ENCODE measurements around the gene LDLR. TPM values are rescaled to one million over a fixed set of nuclear protein-coding genes. Genes with fewer than 3 reads are reported as not detected.
"Not testable (repeated sequence)": the region's sequence is repeated elsewhere in the genome, so short reads cannot be mapped to it uniquely, and the experiment has no call there.

LDLR gene
- total and polyA plus RNA-seq, 2 experiments from 2014 or later: 13.8 to 29.6 TPM

DNA sequence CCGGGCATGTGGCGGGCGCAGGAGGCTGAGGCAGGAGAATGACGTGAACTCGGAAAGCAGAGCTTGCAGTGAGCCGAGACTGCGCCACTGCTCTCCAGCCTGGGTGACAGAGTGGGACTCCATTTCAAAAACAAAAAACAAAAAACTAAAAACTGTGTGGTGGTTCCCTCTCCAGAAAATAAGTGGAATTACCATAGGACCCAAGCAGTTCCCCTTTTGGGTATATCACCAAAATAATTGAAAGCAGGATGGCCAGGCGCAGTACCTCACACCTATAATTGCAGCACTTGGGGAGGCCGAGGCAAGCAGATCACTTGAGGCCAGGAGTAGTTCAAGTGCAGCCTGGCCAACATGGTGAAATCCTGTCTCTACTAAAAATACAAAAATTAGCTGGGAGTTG is 15.7 kb upstream of the LDLR start:
- H3K9me3 ChIP-seq (ENCODE audit: low read depth): no peaks in the 10 kb centered on the region
- no peak overlapping the region for H3K27ac ChIP-seq
- H4K20me1 ChIP-seq (ENCODE audit: insufficient read depth): no peaks in the 10 kb centered on the region
- peaks cover 14% of the 10 kb centered on the region for H3K4me1 ChIP-seq (ENCODE audit: insufficient read depth)
- no peak overlapping the region for H3K4me2 ChIP-seq (ENCODE audit: unreplicated experiment)
- peaks cover 7% of the 10 kb centered on the region; the same call in 1 of the 2 replicates for H3F3A ChIP-seq (ENCODE audit: insufficient read depth)
- no peaks in the 10 kb centered on the region for H3K27me3 ChIP-seq (replicated peaks; ENCODE audit: insufficient read depth)
- H3K9me2 ChIP-seq (ENCODE audit: insufficient read depth): no peaks in the 10 kb centered on the region
- no peak overlapping the region for H3K4me3 ChIP-seq
- TF ChIP-seq EZH2 (IDR thresholded peaks at IDR 0.05; ENCODE audit: insufficient read depth, poor library complexity, severe bottlenecking) (no peak), EZH2phosphoT487 (IDR thresholded peaks at IDR 0.05; ENCODE audit: insufficient read depth, low read depth) (no peak)
- WGBS, 2 experiments (ENCODE audit: low coverage in 1 of 2, low lambda C conversion rate in 2 of 2, missing lambda C conversion rate in 2 of 2): 96 to 97% methylated on average over 9 of the region's 9 CpGs
- no peak overlapping the region for H3K9ac ChIP-seq
- DNase-seq: no peak
- in situ Hi-C loops (cut with MboI): no loop called here
- no peaks in the 10 kb centered on the region for H3K36me3 ChIP-seq (ENCODE audit: low read depth)
- H2AFZ ChIP-seq: no peak overlapping the region
- no peaks in the 10 kb centered on the region for H3K79me2 ChIP-seq (ENCODE audit: insufficient read depth)

DNA sequence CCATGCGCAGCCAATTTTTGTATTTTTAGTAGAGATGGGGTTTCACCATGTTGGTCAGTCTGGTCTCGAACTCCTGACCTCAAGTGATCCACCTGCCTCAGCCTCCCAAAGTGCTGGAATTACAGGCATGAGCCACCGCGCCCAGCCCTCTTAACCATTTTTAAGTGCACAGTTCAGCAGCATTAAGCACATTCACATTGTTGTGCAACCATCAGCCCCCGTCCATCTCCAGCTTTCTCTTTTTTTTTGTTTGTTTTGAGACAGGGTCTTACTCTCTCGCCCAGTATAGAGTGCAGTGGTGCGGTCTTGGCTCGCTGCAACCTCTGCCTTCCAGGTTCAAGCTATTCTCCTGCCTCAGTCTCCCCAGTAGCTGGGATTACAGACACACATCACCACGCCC is 12.5 kb upstream of the LDLR start:
- 93 to 96% methylated on average over 9 of the region's 9 CpGs for WGBS, 2 experiments (ENCODE audit: low coverage in 1 of 2, low lambda C conversion rate in 2 of 2, missing lambda C conversion rate in 2 of 2)
- H3K4me2 ChIP-seq (ENCODE audit: unreplicated experiment); H3K4me3 ChIP-seq; H3K9me2 ChIP-seq (ENCODE audit: insufficient read depth); H3K27me3 ChIP-seq (replicated peaks; ENCODE audit: insufficient read depth); H3K36me3 ChIP-seq (ENCODE audit: low read depth); H2AFZ ChIP-seq; H4K20me1 ChIP-seq (ENCODE audit: insufficient read depth); in situ Hi-C loops (cut with MboI); H3K79me2 ChIP-seq (ENCODE audit: insufficient read depth); H3K9me3 ChIP-seq (ENCODE audit: low read depth); H3F3A ChIP-seq (ENCODE audit: insufficient read depth); DNase-seq; H3K27ac ChIP-seq; H3K9ac ChIP-seq: not testable (repeated sequence)
- H3K4me1 ChIP-seq (ENCODE audit: insufficient read depth): peaks cover 14% of the 10 kb centered on the region

GRCh38 chr19:11078893-11079292 is 10.4 kb upstream of the LDLR start:
- no peaks in the 10 kb centered on the region for H3F3A ChIP-seq (ENCODE audit: insufficient read depth)
- no peak overlapping the region for H3K4me3 ChIP-seq
- H4K20me1 ChIP-seq (ENCODE audit: insufficient read depth): no peaks in the 10 kb centered on the region
- 94 to 98% methylated on average over 11 of the region's 11 CpGs for WGBS, 2 experiments (ENCODE audit: low coverage in 1 of 2, low lambda C conversion rate in 2 of 2, missing lambda C conversion rate in 2 of 2)
- no peak for TF ChIP-seq EZH2phosphoT487 (IDR thresholded peaks at IDR 0.05; ENCODE audit: insufficient read depth, low read depth)
- TF ChIP-seq EZH2 (IDR thresholded peaks at IDR 0.05; ENCODE audit: insufficient read depth, poor library complexity, severe bottlenecking): no peak
- no peak overlapping the region for H2AFZ ChIP-seq
- no peak overlapping the region for H3K27ac ChIP-seq
- no peaks in the 10 kb centered on the region for H3K9me3 ChIP-seq (ENCODE audit: low read depth)
- no peaks in the 10 kb centered on the region for H3K9me2 ChIP-seq (ENCODE audit: insufficient read depth)
- H3K79me2 ChIP-seq (ENCODE audit: insufficient read depth): no peaks in the 10 kb centered on the region
- H3K36me3 ChIP-seq (ENCODE audit: low read depth): no peaks in the 10 kb centered on the region
- peaks cover 18% of the 10 kb centered on the region for H3K4me1 ChIP-seq (ENCODE audit: insufficient read depth)
- no peaks in the 10 kb centered on the region for H3K27me3 ChIP-seq (replicated peaks; ENCODE audit: insufficient read depth)
- H3K4me2 ChIP-seq (ENCODE audit: unreplicated experiment): no peak overlapping the region
- no peak for DNase-seq
- in situ Hi-C loops (cut with MboI): no loop called here
- H3K9ac ChIP-seq: no peak overlapping the region

- H3F3A ChIP-seq (ENCODE audit: insufficient read depth): peaks cover 1% of the 10 kb centered on the region; the same call in 1 of the 2 replicates
- H3K9me2 ChIP-seq (ENCODE audit: insufficient read depth): no peaks in the 10 kb centered on the region
- no peaks in the 10 kb centered on the region for H3K9me3 ChIP-seq (ENCODE audit: low read depth)
- H2AFZ ChIP-seq: no peak overlapping the region
- no peaks in the 10 kb centered on the region for H3K79me2 ChIP-seq (ENCODE audit: insufficient read depth)
- WGBS, 2 experiments (ENCODE audit: low coverage in 1 of 2, low lambda C conversion rate in 2 of 2, missing lambda C conversion rate in 2 of 2): 93 to 94% methylated on average over 9 of the region's 9 CpGs
- H3K4me2 ChIP-seq (ENCODE audit: unreplicated experiment): no peak overlapping the region
- H3K27ac ChIP-seq: no peak overlapping the region
- no peaks in the 10 kb centered on the region for H4K20me1 ChIP-seq (ENCODE audit: insufficient read depth)
- in situ Hi-C loops (cut with MboI): no loop called here
- H3K4me3 ChIP-seq: no peak overlapping the region
- H3K36me3 ChIP-seq (ENCODE audit: low read depth): no peaks in the 10 kb centered on the region
- no peak overlapping the region for H3K9ac ChIP-seq
- no peaks in the 10 kb centered on the region for H3K27me3 ChIP-seq (replicated peaks; ENCODE audit: insufficient read depth)
- peaks cover 22% of the 10 kb centered on the region for H3K4me1 ChIP-seq (ENCODE audit: insufficient read depth)
- no peak for DNase-seq
- no peak for TF ChIP-seq EZH2phosphoT487 (IDR thresholded peaks at IDR 0.05; ENCODE audit: insufficient read depth, low read depth)
Measured at GRCh38 chr19:11079999-11080398, 9.3 kb upstream of the LDLR start.

GRCh38 chr19:11087870-11088505 is 1.3 kb upstream of the LDLR start:
- Histone ChIP-seq H3K9me3 (ENCODE audit: low read depth) (no peaks in the 10 kb centered on the region), H4K20me1 (ENCODE audit: insufficient read depth) (no peaks in the 10 kb centered on the region), H3K27me3 (replicated peaks; ENCODE audit: insufficient read depth) (no peaks in the 10 kb centered on the region), H3K27ac (peak overlapping the region; percentile 86), H2AFZ (peak overlapping the region; percentile 73), H3K4me2 (ENCODE audit: unreplicated experiment) (peak overlapping the region; percentile 83), H3K4me1 (ENCODE audit: insufficient read depth) (peaks cover 47% of the 10 kb centered on the region), H3K9me2 (ENCODE audit: insufficient read depth) (no peaks in the 10 kb centered on the region), H3F3A (ENCODE audit: insufficient read depth) (peaks cover 26% of the 10 kb centered on the region), H3K4me3 (no peak overlapping the region), H3K36me3 (ENCODE audit: low read depth) (no peaks in the 10 kb centered on the region), H3K79me2 (ENCODE audit: insufficient read depth) (peaks cover 16% of the 10 kb centered on the region), H3K9ac (peak overlapping the region; percentile 96)
- WGBS, 2 experiments (ENCODE audit: low coverage in 1 of 2, low lambda C conversion rate in 2 of 2, missing lambda C conversion rate in 2 of 2): 66 to 70% methylated on average over 4 of the region's 4 CpGs
- DNase-seq: no peak
- in situ Hi-C loops (cut with MboI): no loop called here
- TF ChIP-seq EZH2 (IDR thresholded peaks at IDR 0.05; ENCODE audit: insufficient read depth, poor library complexity, severe bottlenecking) (no peak), EZH2phosphoT487 (IDR thresholded peaks at IDR 0.05; ENCODE audit: insufficient read depth, low read depth) (no peak)

All from GM23248 (cell line).